GM19463 (cell line): ENCODE data around the gene ATXN7.

Experiments used
- ATAC-seq: cut with Tn5 transposase; IDR thresholded peaks from one replicate; pipeline ENCODE4 v1.9.1; 2021; ENCODE audit warnings: mild to moderate bottlenecking, moderate library complexity; ENCODE audit not compliant: unreplicated experiment

ATXN7 gene

DNA sequence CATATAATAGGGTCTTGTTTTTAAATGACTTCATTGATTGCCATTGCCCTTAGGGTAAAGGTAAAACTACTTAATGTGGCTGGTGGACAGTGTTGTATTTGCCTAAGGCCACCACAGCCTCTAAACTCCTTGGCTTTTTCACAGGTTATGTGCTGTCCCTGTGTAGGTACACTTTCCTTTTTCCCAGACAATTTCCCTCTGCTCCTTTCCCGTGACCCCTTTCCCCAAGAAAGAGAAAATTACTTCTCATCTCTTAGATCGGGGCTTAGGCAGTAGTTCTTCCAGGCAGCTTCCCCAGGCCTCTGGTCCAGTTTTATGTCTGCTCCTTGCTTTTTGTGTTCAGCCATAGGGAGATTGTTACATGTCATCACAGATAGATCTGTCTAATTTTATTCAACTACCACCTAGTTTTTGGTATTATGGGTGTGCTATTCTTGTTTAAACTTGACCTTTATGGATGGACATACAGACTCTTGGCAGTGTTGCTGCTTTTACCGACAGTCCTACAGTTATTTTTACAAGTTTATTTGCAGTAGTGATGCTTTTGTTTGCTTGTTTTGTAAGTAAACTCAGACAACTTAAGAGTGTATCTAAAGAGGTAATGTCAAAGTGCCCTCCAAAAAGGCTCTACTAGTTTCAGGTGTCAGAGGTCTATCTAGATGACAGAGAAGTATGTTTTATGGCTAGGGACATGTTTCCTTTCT, 69.0 kb downstream of the ATXN7 start:
- no peak for ATAC-seq

DNA sequence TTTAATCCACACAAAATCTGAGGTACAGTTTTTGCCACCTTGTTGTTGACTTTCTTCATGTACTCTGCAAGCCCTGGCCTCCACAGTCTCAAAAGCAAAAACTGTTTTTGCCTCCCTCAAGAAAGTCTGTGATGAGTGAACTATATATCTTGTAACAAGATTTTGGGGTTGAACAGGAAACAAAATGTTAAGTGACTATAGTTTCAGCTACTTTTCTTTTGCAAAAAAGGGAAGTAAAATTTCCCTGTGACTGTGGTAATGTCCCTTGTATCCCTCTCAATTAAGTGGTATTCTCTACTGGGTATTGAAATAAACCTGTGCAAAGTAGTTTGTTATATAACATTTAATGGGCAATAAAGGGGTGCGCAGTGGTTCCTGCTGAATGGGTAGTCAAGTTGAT, 69.8 kb downstream of the ATXN7 start:
- peak; percentile 57 for ATAC-seq

DNA sequence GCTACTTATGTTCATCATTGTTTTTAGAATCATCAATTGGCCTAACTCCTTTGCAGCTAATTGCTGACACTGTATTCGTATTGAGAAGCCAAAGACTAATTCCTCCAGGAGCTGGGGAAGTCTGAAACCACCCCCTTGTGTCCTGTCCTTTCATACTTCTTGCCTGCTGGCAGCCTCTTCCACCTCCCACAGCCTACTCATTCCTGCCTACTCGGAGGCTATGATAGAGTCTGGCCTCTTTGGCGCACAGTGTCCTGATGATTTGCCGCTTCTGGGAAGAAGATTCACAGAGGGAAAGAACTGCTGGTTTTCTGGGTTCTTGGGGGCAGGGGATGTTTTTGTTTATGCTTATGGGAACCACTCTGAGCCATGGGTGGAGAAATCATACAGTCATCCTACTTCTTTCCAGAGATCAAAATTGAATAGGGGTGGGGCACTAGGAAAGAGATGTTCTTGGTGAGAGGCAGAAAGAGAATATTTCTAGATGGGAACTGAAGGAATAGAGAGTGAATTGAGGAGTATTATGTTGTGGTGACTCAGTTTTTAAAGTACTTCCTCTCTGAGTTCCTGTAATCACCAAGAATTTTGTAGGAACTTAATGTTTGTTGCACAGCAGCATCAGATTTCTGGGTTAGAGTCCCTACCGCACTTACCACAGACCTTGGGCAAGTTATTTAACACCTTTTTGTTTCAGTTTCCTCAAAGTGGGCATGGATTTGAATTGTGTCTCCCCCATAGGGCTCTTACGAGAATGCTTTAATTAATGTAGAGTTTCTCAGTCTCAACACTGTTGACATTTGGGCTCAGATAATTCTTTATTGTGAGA, 70.6 kb downstream of the ATXN7 start:
- no peak for ATAC-seq

DNA sequence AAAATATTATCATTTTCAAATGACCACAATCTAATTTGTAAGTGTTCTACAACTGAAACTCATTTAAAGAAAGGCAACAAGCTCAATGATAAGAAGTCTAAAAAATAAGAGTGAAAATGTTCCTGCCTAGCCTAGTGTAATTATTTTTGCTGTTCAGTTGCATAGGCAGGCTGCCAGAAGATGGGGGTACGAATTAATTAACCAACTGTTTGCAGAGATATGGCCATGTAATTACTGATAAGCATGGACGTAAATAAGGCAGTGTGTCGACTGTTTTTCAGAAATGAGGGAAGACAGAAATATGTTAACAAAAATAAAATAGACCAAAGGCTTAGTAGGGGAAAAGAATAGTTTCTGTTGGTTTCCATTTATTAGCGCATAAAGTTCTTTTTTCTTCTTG, 73.3 kb downstream of the ATXN7 start:
- no peak for ATAC-seq

DNA sequence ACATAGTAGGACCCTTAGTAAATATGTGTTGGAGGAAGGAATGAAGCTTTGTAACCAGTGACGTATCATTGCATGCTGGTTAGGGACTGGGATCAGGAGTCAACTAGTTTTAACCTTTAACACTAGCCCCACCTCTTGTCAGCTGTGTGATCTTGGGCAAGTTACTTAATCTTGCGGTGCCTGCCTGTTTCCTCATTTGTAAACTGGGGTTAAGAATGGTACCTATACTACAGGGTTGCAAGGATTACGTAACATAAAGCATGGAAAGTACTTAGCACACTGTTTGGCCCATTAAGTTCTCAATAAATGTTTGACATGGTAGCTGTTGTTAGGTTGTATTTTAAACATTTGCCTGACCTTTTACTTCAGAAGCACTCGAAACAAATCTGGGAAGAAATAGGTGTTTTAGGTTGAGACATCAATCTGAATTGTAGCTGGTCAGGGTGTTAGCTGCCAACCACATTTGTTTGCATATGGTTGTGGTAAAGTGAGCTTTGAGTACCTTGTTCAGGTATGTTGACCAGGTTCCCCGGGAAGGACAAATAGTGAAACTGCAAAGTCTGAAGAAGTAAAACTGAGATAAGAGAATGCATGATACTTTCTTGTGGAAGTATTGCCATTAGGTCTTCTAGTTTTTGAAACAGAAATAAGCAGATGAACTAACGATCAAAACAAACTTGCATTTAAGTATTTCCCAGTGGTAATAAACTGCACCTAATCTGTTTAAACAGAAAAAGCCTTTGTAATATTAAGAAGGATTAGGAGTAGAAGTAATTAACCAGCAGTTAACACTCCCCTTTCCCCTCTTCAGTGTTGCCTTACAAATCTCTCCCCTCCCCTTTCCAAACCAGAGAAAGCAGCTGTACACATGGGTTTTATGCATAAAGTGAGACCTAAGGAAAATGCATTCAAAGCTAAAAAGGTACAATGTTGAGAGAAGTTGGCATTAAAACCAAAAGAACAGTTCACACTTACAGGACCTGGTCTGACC, 74.3 kb downstream of the ATXN7 start:
- ATAC-seq: peak; percentile 58

DNA sequence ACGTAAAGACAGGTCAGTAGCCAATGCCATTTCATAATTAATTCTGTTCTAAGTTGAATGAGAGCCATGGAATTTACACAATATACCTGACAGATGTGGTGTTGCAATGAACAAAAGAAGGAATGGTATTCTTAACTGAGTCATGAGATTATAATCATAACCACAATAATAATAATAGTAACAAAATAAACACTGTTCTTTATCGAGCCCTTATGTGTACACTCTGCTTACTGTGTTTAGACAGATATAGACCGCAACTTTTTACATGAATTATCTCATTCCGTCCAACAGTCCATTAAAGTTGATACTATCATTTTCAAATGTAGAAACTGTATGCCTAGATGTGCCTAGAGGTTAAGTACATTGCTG, 76.7 kb downstream of the ATXN7 start:
- ATAC-seq: no peak

DNA sequence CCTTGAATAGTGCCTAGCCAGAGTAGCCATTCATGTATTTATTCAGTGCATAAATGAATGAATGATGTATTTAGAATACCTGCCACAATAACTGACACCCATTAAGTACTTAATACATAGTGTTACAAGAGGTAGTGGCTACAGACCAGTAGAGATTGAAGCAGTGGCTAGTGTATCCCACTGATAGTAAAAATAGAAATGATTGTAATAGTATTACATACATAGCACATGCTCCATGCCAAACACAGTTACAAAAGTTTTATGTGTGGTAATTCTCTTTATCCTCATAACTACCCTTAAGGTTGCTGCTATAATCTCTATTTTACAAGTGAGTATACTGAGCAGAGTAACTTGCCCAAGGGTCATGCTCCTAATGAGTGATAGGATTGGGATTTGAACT, 78.9 kb downstream of the ATXN7 start:
- no peak for ATAC-seq

DNA sequence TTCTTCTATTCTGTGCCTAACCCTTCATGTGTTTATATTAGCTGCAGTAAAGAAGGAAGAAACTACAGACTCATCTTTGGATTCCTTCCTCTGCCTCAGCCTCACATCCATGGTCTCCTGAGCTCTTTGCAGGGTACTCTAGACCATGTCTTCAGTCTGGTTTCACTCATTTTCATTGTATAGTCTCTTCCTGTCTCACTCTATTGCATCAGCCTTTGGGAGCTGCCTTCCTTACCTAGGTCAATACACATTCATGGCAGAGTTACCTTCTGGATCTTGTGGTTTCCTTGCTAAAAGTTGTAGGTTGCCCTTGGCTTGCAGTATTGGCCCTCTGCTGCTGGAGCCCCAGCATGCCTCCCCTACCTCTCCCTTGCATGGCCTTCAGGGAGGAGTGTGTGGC, 80.0 kb downstream of the ATXN7 start:
- no peak for ATAC-seq

DNA sequence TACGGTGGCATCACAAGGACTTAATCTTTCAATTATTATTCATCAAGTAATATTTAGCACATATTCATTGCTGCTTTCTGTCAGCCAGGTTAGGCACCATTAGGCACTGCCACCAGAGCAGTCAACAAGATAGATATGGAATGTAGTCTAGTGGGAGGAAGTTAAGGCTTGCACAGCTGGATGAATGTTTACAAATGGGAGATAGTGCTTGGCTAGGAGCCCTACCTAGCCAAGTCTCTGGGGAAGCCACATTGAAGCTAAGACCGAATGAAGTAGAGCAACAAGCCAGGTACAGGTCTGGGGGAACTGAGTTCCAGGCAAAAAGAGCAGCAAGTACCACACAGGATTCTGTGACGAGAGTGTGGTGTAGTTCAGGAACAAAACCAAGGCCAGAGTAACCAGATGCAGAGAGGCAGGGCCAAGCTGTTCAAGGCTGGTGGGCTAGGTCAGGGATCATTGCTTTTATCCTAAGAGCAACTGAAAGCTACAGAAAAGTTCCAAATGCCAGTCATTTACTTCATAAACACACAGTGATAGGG, 82.0 kb downstream of the ATXN7 start:
- no peak for ATAC-seq

DNA sequence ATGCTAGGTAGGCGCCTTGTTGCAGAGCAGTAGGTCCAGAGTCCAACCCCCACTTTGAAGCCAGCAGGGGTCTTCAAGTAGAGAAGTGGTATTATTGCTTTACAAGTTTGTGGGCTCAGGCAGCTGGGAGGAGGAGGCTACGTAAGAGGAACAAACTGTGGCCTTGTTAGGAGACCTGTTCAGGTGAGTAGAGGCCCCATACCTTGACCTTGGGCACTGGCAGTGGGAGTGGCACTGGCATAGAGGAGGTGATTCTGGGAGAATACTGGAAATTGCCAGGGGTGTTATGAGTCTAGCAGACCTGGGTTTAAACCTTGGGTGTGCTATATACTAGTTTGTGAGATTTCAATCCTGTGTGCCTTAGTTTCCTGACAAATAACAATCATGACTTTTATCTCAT, 83.1 kb downstream of the ATXN7 start:
- no peak for ATAC-seq

DNA sequence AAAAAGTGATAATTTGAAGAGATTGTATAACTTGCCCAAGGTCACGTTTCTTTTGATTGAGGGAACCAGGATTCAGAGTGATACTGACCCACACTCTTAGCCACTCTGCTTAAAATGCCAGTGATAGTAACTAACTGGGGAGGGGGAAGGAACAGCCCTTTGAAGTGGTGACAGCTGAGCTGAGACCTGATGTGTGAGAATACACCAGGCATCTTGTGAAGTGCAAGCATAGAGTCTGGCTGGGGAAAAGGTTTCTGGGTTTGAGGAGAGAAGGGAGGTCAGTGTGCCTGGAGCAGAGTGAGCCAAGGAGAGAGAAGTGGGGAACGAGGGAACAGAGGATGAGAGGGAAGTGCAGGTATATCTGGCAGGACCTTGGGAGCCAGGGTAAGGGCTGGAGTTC, 83.9 kb downstream of the ATXN7 start:
- no peak for ATAC-seq

DNA sequence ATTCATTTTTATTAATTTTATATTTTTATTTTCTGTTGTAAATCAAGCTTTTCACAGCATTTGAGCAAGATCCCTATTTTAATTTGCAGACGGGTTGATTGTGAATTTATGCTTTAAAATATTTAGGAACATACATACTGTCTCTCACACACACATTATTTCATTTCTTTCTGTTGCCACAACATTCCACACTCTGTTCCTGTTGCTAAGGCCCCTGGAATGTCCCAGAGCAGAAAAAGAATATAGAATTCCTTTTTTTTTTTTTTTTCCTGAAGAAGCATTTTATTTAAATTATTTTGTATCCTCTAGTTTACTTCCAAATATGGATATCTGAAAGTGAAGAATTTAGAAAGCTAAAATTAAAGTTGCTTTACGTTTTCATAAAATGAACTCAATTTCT, 85.3 kb downstream of the ATXN7 start:
- no peak for ATAC-seq

DNA sequence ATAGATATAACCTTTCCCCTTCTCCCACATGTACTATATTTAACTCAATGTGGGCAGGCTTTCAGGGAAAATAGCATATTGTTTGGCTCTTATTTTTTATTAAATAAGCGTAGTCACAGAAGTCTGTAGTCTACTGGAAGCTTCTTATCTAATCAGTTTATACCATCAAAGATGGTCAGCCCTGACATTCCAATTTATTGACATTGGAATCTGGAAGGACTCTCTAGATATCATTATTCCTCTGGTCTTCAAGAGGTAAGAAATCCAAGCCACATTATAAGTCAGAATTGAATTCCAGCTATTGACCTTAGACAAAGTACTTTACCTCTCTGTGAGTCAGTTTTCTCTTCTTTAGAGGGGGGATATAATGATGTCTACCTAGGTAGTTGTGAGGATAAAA, 87.0 kb downstream of the ATXN7 start:
- no peak for ATAC-seq

DNA sequence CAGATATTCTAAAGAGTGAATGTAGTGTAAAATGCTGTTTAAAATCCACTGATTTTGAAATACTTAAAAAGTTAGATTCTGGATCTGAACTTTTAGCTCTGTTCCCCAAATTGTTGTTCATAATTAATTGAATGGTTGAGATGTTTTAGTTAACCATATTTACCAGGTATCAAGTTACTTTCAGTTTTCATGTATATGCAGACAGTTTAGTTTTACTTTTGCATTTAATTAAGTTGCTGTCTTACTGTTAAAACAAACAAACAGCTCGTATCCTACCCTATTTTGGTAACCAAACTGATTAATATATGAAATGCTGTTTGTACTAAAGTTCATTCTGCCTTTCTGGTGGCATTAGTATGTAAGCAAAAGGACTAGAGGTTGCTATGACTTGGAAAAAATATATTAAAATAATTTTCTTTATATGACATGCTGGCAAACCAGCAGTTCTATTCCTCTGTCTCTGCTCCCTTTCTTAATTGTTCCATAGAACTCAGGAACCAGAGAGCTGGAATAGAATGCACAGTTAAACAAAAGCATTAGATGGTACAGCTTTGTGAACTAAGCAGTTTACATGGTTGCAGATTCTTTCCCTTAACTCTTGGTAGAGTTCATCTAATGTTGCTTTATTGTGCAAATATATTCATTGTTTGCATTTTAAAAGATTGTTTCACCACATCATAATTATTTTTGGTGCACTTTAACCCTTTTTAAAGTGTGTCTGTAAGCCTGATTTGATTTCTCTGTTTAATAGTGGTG, 88.0 kb downstream of the ATXN7 start:
- ATAC-seq: no peak

DNA sequence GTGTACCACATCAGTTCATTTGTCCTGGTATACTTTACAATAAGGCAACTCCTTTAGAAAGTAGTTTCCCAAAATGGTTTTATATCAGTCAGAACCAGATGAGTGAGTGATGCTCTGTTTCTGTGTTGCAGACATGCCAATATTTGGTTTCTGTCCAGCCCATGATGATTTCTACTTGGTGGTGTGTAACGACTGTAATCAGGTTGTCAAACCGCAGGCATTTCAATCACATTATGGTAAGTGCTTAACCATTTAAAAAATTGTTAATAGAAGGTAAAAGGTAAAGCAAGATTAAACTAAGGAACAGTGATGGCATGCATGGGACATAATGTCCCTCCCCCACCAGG, 88.6 kb downstream of the ATXN7 start:
- no peak for ATAC-seq

DNA sequence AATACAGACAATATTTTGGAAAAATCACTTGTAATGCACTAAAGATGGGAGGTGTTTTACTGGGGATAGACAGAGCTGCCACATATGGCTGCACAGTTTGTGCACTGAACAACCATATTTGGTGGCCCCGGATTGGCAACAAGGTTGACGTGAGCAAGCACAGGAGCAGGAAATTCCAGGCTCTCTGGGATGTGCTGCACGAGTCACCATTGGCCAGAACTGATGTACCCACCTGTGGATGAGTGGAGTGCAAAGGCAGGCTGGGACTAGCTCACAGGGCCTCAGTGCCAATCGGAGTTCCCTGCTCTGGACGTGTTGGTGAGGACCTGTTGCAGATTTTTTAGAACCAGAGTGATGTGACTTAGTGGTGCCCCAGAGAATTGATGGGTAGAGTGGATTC, 90.5 kb downstream of the ATXN7 start:
- no peak for ATAC-seq

DNA sequence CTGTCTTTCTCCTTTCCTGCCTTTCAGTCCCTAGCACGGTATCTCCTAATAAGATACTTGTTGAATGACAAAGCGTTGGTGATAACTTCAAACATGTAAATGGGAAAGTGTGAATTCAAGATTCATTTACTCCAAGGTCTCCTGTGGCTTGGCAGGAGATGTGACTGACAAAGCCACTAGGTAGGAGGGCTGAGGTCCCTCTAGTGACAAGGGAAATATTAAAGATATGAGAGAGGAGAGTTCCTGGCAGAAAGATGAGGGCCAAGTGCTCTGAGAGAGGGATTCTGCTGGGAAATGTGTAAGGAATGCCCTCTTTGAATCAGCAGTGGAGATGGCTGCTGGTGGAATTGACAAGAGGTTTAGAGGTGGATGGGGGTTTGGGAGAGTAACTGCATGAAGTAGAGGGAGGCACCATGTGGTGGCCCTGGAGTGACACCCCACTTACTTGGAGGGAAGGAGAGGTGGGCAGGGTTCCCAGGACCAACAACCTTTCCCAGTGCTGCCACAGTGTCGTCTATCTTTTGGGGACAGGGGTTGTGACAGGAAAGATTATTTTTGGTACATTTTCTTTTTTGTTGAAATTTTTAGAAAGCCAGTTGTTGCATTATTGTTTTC, 91.5 kb downstream of the ATXN7 start:
- ATAC-seq: no peak

DNA sequence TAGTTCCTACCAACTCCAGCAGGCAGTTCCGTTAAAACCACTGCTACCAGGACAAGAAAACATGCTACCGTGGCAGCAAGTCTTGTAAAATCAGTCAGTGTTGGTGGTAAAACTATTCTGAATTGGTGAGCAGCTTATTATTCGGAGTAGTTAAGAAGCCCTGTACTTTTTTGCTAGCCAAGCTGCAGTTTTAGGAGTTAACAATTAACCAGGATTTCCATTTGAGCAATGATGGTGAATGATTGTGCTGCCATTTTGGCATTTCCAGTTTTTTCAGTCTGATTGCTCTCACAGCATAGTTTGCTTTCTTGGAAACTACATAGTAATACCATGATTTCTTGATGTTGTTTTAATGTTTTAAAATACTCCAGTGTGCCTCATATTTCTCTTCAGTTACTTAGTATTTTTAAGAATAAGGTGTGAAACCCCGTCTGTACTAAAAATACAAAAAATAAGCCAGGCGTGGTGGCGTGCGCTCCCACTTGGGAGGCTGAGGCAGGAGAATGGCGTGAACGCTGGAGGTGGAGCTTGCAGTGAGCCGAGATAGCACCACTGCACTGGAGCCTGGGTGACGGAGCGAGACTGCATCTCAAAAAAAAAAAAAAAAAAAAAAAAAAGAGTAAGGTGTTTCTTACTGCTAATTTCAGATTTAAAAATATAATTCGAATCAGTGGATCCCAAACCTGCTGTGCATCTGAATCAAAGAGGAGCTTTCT, 92.3 kb downstream of the ATXN7 start:
- ATAC-seq: no peak

DNA sequence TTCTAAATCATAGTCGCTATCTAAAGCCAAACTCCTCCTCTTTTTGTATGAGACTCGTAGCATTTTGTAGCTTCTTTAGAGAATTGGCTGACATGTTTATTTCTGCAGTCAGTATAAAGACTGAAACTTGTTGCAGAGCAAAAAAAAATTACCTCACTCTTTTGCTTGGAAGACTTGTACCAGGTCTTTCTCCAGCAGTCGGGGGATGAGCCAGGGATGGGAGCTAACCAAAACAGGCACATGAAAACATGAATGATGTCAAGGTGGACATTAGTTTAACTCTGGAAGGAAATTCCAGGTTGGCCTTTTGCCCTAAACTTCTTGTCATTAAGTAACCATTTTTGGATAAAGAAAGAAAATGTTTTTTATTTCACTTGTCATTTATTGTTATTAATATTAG, 95.5 kb downstream of the ATXN7 start:
- ATAC-seq: no peak
